HuH-7 (cell line): ENCODE measurements around the gene DPEP2NB.
"Not testable (repeated sequence)": the region's sequence is repeated elsewhere in the genome, so short reads cannot be mapped to it uniquely, and the experiment has no call there.

ENCODE experiments used
- DNase-seq: peaks from one replicate; pipeline ENCODE4 v3.0.0; 2011; ENCODE audit warnings: low spot score

Gene DPEP2NB

GRCh38 chr16:68013440-68013839, 2.3 kb downstream of the DPEP2NB start:
- no peak for DNase-seq

- not testable (repeated sequence) for DNase-seq
Measured at GRCh38 chr16:68009872-68010271, 5.8 kb downstream of the DPEP2NB start.

GRCh38 chr16:68009157-68009735, 6.5 kb downstream of the DPEP2NB start:
- no peak for DNase-seq

- no peak for DNase-seq
Measured at GRCh38 chr16:68005786-68006286, 9.9 kb downstream of the DPEP2NB start.

GRCh38 chr16:68005211-68005610, 10.5 kb downstream of the DPEP2NB start:
- no peak for DNase-seq

GRCh38 chr16:68003031-68003430, 12.7 kb downstream of the DPEP2NB start:
- no peak for DNase-seq

- DNase-seq, result no peak
Measured at GRCh38 chr16:68000450-68000849, 15.3 kb downstream of the DPEP2NB start.

GRCh38 chr16:67999985-68000384, 15.7 kb downstream of the DPEP2NB start:
- no peak for DNase-seq

GRCh38 chr16:67998779-67999688, 16.7 kb downstream of the DPEP2NB start, which contains the start of gene DPEP2:
Gene DPEP2 (minus strand): TSS chr16:67999484. CDS start chr16:67993212, 6,272 bp downstream.
- not testable (repeated sequence) for DNase-seq

- not testable (repeated sequence) for DNase-seq
Measured at GRCh38 chr16:67998231-67998778, 17.4 kb downstream of the DPEP2NB start.

- DNase-seq, result no peak
Measured at GRCh38 chr16:67996666-67997065, 19.0 kb downstream of the DPEP2NB start.

GRCh38 chr16:67995423-67995822, 20.3 kb downstream of the DPEP2NB start:
- no peak for DNase-seq

- not testable (repeated sequence) for DNase-seq
Measured at GRCh38 chr16:67994040-67994408, 21.7 kb downstream of the DPEP2NB start.

GRCh38 chr16:67993207-67994039, 22.3 kb downstream of the DPEP2NB start:
- peak; percentile 95 for DNase-seq

GRCh38 chr16:67992661-67993206, 23.0 kb downstream of the DPEP2NB start:
- DNase-seq, result no peak

GRCh38 chr16:67990018-67990386, 25.7 kb downstream of the DPEP2NB start:
- DNase-seq, result no peak

- no peak for DNase-seq
Measured at GRCh38 chr16:67989322-67990017, 26.2 kb downstream of the DPEP2NB start.

- no peak for DNase-seq
Measured at GRCh38 chr16:67988675-67989074, 27.0 kb downstream of the DPEP2NB start.

- no peak for DNase-seq
Measured at GRCh38 chr16:67987460-67988160, 28.1 kb downstream of the DPEP2NB start.

- no peak for DNase-seq
Measured at GRCh38 chr16:67986949-67987348, 28.8 kb downstream of the DPEP2NB start.
